HepG2 (cell line): ENCODE data around the gene HPS6. TPM values are rescaled to one million over a fixed set of nuclear protein-coding genes. Genes with fewer than 3 reads are reported as not detected.
"Not testable (repeated sequence)": the region's sequence is repeated elsewhere in the genome, so short reads cannot be mapped to it uniquely, and the experiment has no call there.

Experiments
- ATAC-seq: fragments of 200-7000 bp; cut with Tn5 transposase; 3 replicates; pipeline ENCODE4 v1.9.1; 2020; ENCODE audit warnings: mild to moderate bottlenecking, moderate library complexity
- BruUV-seq: library from RNA; stranded (reverse); fragments of 400-500 nt; replicated peaks from 2 replicates; lab custom pipeline; 2021; lab: Mats Ljungman, UMichigan
- CTCF ChIA-PET: fragments of 300-600 bp; formaldehyde crosslinking; extraction: SDS; loops from one replicate; lab custom pipeline; 2021; ENCODE audit warnings: low total read pairs, inconsistent platforms, low intra/inter-chr PET ratio; lab: Yijun Ruan, JAX
- POLR2A ChIA-PET: fragments of 350-600 bp; sonication (Branson Sonifier 250); formaldehyde crosslinking; loops from one replicate; lab custom pipeline; 2020; ENCODE audit warnings: antibody characterized with exemption, inconsistent platforms; lab: Yijun Ruan, JAX
- DNase-seq: peaks from one replicate; pipeline ENCODE4 v3.0.0-alpha.2; 2015; ENCODE audit warnings: low spot score
- FAIRE-seq: peaks from 3 replicates; lab custom pipeline; 2011; peaks lifted over from hg19 to GRCh38; lab: Jason Lieb, UNC
- H2AFZ ChIP-seq: one replicate; pipeline ENCODE4 v1.6.1; 2011; ENCODE audit warnings: low read length, inconsistent platforms
- H3K27ac ChIP-seq: fragments of 300-600 bp; 3 replicates; pipeline ENCODE4 v1.8.0; 2011; ENCODE audit warnings: mixed run types, mild to moderate bottlenecking, mixed read lengths, low read length, inconsistent platforms; ENCODE audit not compliant: insufficient read depth; ENCODE audit errors: extremely low read length
- H3K27me3 ChIP-seq, 2 experiments: fragments of 200-600 bp in 1 of 2; 2 replicates in 1 of 2; 3 replicates in 1 of 2; pipeline versions ENCODE4 v1.6.0 to v1.8.0; 2011; ENCODE audit warnings: low read length in 2 of 2, mild to moderate bottlenecking in 2 of 2, moderate library complexity in 2 of 2, inconsistent platforms in 1 of 2; ENCODE audit not compliant: insufficient read depth in 2 of 2, control insufficient read depth in 1 of 2
- H3K36me3 ChIP-seq, 2 experiments: fragments of 200-600 bp in 1 of 2; replicated peaks in 1 of 2; 2 replicates in 1 of 2; 3 replicates in 1 of 2; pipeline versions ENCODE4 v1.5.1 to v1.8.0; 2011; ENCODE audit warnings: low read length in 2 of 2, inconsistent platforms in 1 of 2; ENCODE audit not compliant: insufficient read depth in 2 of 2, control insufficient read depth in 1 of 2
- H3K4me1 ChIP-seq: 2 replicates; pipeline ENCODE4 v1.5.1; 2012; ENCODE audit warnings: low read length, inconsistent platforms; ENCODE audit not compliant: insufficient read depth
- H3K4me2 ChIP-seq: 2 replicates; pipeline ENCODE4 v1.6.0; 2011; ENCODE audit warnings: low read depth, low read length, inconsistent platforms
- H3K4me3 ChIP-seq, 3 experiments: fragments of 200-600 bp in 1 of 3; sonication (generic), shearing (Covaris generic) in 1 of 3; replicated peaks in 1 of 3; 2 replicates each; pipeline ENCODE4 v1.5.1; 2011 to 2016; ENCODE audit warnings: low read length in 3 of 3, inconsistent platforms in 2 of 3, low read depth in 2 of 3, mild to moderate bottlenecking in 2 of 3, control low read depth in 1 of 3, mixed read lengths in 1 of 3; ENCODE audit not compliant: insufficient read depth in 1 of 3
- H3K79me2 ChIP-seq: one replicate; pipeline ENCODE4 v1.6.1; 2011; ENCODE audit warnings: low read length, inconsistent platforms; ENCODE audit not compliant: insufficient read depth
- H3K9ac ChIP-seq: 2 replicates; pipeline ENCODE4 v1.6.0; 2011; ENCODE audit warnings: mild to moderate bottlenecking, low read depth, low read length, inconsistent platforms; ENCODE audit not compliant: insufficient read depth
- H3K9me3 ChIP-seq: 2 replicates; pipeline ENCODE4 v1.5.1; 2012; ENCODE audit warnings: mild to moderate bottlenecking, low read length
- H4K20me1 ChIP-seq: 2 replicates; pipeline ENCODE4 v1.6.0; 2011; ENCODE audit warnings: inconsistent platforms, mild to moderate bottlenecking, low read length, moderate library complexity; ENCODE audit not compliant: insufficient read depth
- ATF2 ChIP-seq: sonication (generic); formaldehyde crosslinking; IDR thresholded peaks from 2 replicates; pipeline ENCODE4 v1.4.0; 2020; ENCODE audit warnings: missing genetic modification reagents
- HHEX ChIP-seq: IDR thresholded peaks from 2 replicates; pipeline ENCODE4 v1.6.1; 2016; ENCODE audit warnings: control low read depth
- HNF1B ChIP-seq: sonication (generic); formaldehyde crosslinking; IDR thresholded peaks from 2 replicates; pipeline ENCODE4 v1.5.1; 2020; ENCODE audit warnings: mild to moderate bottlenecking, moderate library complexity, missing genetic modification reagents
- KDM5A ChIP-seq: fragments of 200-600 bp; sonication (generic); IDR thresholded peaks from 2 replicates; pipeline ENCODE4 v1.7.0; 2018; ENCODE audit warnings: antibody characterized with exemption, mild to moderate bottlenecking, low read length, borderline replicate concordance
- MXI1 ChIP-seq: IDR thresholded peaks from 3 replicates; pipeline ENCODE4 v1.6.1; 2012; ENCODE audit warnings: low read depth, low read length, inconsistent platforms, borderline replicate concordance
- NCOA2 ChIP-seq: sonication (generic); formaldehyde crosslinking; IDR thresholded peaks from 2 replicates; pipeline ENCODE4 v1.8.0; 2022; ENCODE audit warnings: inconsistent platforms
- NFATC3 ChIP-seq: sonication (generic); formaldehyde crosslinking; IDR thresholded peaks from 2 replicates; pipeline ENCODE4 v1.5.1; 2020; ENCODE audit warnings: mild to moderate bottlenecking, missing genetic modification reagents
- NR2F6 ChIP-seq, 2 experiments: IDR thresholded peaks; 2 replicates each; pipeline ENCODE4 v1.6.1; 2016; ENCODE audit warnings: antibody characterized with exemption in 1 of 2, mild to moderate bottlenecking in 1 of 2
- RELA ChIP-seq: sonication (generic); formaldehyde crosslinking; IDR thresholded peaks from 2 replicates; pipeline ENCODE4 v1.4.0; 2020; ENCODE audit warnings: missing genetic modification reagents
- SP140L ChIP-seq: sonication (generic); formaldehyde crosslinking; IDR thresholded peaks from 2 replicates; pipeline ENCODE4 v1.4.0; 2020; ENCODE audit warnings: missing genetic modification reagents, borderline replicate concordance
- THRA ChIP-seq: sonication (generic); formaldehyde crosslinking; IDR thresholded peaks from 2 replicates; pipeline ENCODE4 v1.4.0; 2020; ENCODE audit warnings: missing genetic modification reagents, borderline replicate concordance
- ZBTB38 ChIP-seq: sonication (generic); formaldehyde crosslinking; IDR thresholded peaks from 2 replicates; pipeline ENCODE4 v1.5.1; 2020; ENCODE audit warnings: mild to moderate bottlenecking, missing genetic modification reagents
- ZBTB8A ChIP-seq: sonication (generic); formaldehyde crosslinking; IDR thresholded peaks from 2 replicates; pipeline ENCODE4 v1.4.0; 2020; ENCODE audit warnings: mild to moderate bottlenecking, low read depth, missing genetic modification reagents, borderline replicate concordance
- ZC3H4 ChIP-seq: sonication (generic); formaldehyde crosslinking; IDR thresholded peaks from 2 replicates; pipeline ENCODE4 v1.4.0; 2020; ENCODE audit warnings: missing genetic modification reagents, borderline replicate concordance
- ZNF20 ChIP-seq: sonication (generic); formaldehyde crosslinking; IDR thresholded peaks from 2 replicates; pipeline ENCODE4 v1.4.0; 2020; ENCODE audit warnings: mild to moderate bottlenecking, moderate library complexity, missing genetic modification reagents
- ZSCAN9 ChIP-seq: IDR thresholded peaks from 2 replicates; pipeline ENCODE4 v1.6.1; 2016; ENCODE audit warnings: borderline replicate concordance
- WGBS: methylation state at CpG from one replicate; pipeline ENCODE4 v1.1.6; 2017; ENCODE audit warnings: low lambda C conversion rate; 5-methylcytosine and 5-hydroxymethylcytosine counted together
- in situ Hi-C: cut with HindIII; loops from 2 replicates; pipeline ENCODE4 v1.10.0; 2017; ENCODE audit warnings: low pct_unique_long_range_greater_than_20kb; ENCODE audit not compliant: extremely low pct_ligation_motif_present
- intact Hi-C: fragments of 100-400 bp; cut with micrococcal nuclease; formaldehyde crosslinking; loops from one replicate; pipeline ENCODE4 v1.10.0; 2022; ENCODE audit not compliant: unreplicated experiment
- polyA plus RNA-seq, 8 experiments: library from polyadenylated mRNA; depleted of rRNA in 3 of 8; stranded (reverse) in 7 of 8; unstranded in 1 of 8; fragments of >200 nt; fragmentation: Illumina TruSeq in 4 of 8; extraction: Trizol in 4 of 8; gene quantifications; 2 replicates each; pipeline versions ENCODE4 v1.2.1 to v1.2.3, GENCODE V29; 2011 to 2016; ENCODE audit warnings: low read depth in 4 of 8, missing spikeins in 1 of 8, mixed read lengths in 1 of 8; ENCODE audit not compliant: insufficient read depth in 1 of 8
- total RNA-seq, 5 experiments: library from RNA; depleted of rRNA; stranded (reverse); fragments of >200 nt; fragmentation: Illumina TruSeq; extraction: Trizol; gene quantifications; 2 replicates each; pipeline ENCODE4 v1.2.3, GENCODE V29; 2016; ENCODE audit warnings: low read depth in 1 of 5

HPS6 gene
- total and polyA plus RNA-seq, 2 of the 13 experiments (the other 11 are each of a cell fraction or from before 2014, with no cell fraction given) = 2.9 to 14.9 TPM

GRCh38 chr10:102046095-102046494, 19.1 kb upstream of the HPS6 start (continued):
- TF ChIP-seq HHEX (CRISPR knock-in tag) (no peak), ZC3H4 (CRISPR knock-in tag) (no peak), SP140L (CRISPR knock-in tag) (no peak), MXI1 (no peak), THRA (CRISPR knock-in tag) (no peak), ZNF20 (no peak), ATF2 (CRISPR knock-in tag) (no peak), RELA (CRISPR knock-in tag) (no peak), NR2F6 (IDR thresholded peaks at IDR 0.05) (no peak), NR2F6 (CRISPR knock-in tag; IDR thresholded peaks at IDR 0.05) (no peak)

GRCh38 chr10:102054881-102055646, 10.1 kb upstream of the HPS6 start:
- H3K27me3 ChIP-seq, H3K36me3 ChIP-seq, DNase-seq, ATAC-seq, H3K9me3 ChIP-seq, in situ Hi-C loops, H4K20me1 ChIP-seq, CTCF ChIA-PET, BruUV-seq, intact Hi-C loops, FAIRE-seq: not testable (repeated sequence)
- H3K4me2 ChIP-seq = peak overlapping the region; percentile 64
- peak overlapping the region; percentile 85 to 99 (median 94) for H3K4me3 ChIP-seq
- peak overlapping the region; percentile 1 for H2AFZ ChIP-seq
- peaks cover 44% of the 10 kb centered on the region for H3K79me2 ChIP-seq
- TF ChIP-seq ZBTB38 (CRISPR knock-in tag) (peak; percentile 48; the same call in 1 of the 2 replicates), ZBTB8A (CRISPR knock-in tag) (0 out of 2 replicates have a peak, but pooled peaks have one; percentile 9), HNF1B (peak; percentile 42; the same call in 1 of the 2 replicates), NCOA2 (CRISPR knock-in tag) (0 out of 2 replicates have a peak, but pooled peaks have one; percentile 7), NFATC3 (CRISPR knock-in tag) (0 out of 2 replicates have a peak, but pooled peaks have one; percentile 33), ZSCAN9 (0 out of 2 replicates have a peak, but pooled peaks have one; percentile 7), KDM5A (peak; percentile 7; the same call in 1 of the 2 replicates)
- peak overlapping the region; percentile 89 for H3K9ac ChIP-seq
- H3K4me1 ChIP-seq = peaks cover 40% of the 10 kb centered on the region
- POLR2A ChIA-PET = interaction anchor here (0.6 to 3.8 kb wide), 4 partner anchors 10 to 76 kb away, joined by 3 to 39 read pairs (median 3); partner anchors contain the start of gene HPS6
- WGBS = 62% methylated on average over 34 of the region's 34 CpGs
- peak overlapping the region; percentile 86 for H3K27ac ChIP-seq
